GM20000 (cell line): ENCODE measurements around the gene VPS37C.

Experiments used
- DNase-seq: peaks from one replicate; pipeline ENCODE4 v3.0.0; 2012; ENCODE audit warnings: low spot score
- TF ChIP-seq, protein P1 (sequence below): IDR thresholded peaks from 2 replicates; pipeline ENCODE4 v1.5.1; 2012; ENCODE audit warnings: mild to moderate bottlenecking, control low read depth; ENCODE audit errors: extremely low read depth, missing control alignments

The VPS37C gene

DNA sequence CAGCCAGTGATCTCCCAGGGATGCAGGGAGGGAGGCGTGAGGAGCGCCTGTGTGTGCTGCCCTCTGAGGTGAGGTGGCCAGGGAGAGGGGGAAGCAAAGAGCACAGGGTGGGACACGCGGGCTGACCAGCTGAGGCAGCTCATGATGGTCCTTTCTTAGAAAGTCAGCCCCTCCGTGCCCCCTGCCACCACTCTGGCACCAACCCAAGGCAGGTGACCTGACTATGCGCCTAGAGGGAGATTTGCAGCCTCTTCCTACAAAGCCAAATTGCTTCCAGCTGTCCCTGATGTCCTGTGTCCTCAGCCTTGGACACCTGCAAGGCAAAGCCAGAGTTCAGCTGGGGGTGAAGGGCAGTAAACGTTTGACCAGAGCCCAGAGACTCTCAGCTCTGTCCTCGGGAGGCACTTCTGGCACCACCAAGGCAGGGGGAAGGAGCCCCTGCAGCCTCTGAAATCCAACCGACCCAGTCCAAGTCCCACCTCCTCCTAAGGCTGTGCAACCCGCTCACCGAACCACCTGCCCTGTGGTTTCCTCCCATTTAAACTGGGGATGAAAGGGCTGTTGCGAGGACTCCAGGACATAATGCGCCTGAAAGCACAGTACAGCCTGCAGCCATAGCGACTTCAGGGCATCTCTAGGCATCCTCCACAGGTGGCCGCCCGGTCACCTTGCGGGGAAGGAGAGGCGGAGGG, 32.1 kb downstream of the VPS37C start:
- TF ChIP-seq, protein P1, sequence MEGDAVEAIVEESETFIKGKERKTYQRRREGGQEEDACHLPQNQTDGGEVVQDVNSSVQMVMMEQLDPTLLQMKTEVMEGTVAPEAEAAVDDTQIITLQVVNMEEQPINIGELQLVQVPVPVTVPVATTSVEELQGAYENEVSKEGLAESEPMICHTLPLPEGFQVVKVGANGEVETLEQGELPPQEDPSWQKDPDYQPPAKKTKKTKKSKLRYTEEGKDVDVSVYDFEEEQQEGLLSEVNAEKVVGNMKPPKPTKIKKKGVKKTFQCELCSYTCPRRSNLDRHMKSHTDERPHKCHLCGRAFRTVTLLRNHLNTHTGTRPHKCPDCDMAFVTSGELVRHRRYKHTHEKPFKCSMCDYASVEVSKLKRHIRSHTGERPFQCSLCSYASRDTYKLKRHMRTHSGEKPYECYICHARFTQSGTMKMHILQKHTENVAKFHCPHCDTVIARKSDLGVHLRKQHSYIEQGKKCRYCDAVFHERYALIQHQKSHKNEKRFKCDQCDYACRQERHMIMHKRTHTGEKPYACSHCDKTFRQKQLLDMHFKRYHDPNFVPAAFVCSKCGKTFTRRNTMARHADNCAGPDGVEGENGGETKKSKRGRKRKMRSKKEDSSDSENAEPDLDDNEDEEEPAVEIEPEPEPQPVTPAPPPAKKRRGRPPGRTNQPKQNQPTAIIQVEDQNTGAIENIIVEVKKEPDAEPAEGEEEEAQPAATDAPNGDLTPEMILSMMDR: no peak
- no peak for DNase-seq

DNA sequence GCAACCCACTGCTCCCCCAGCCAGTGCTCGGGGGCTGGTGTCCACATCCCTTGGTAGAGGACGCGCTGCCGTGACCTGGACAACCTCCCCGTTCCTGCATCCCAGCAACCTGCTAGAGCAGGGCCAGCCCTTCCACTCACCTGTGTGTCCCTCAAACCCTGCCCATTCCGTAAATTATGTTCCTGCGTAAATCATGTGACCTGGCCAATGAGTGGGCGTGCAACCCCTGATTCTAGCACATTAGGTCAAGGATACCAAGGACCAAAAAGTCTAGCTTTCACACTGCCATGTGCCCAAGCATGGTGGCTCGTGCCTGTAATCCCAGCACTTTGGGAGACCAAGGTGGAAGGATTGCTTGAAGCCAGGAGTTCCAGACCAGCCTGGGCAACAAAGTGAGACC, 33.2 kb downstream of the VPS37C start:
- DNase-seq: no peak

DNA sequence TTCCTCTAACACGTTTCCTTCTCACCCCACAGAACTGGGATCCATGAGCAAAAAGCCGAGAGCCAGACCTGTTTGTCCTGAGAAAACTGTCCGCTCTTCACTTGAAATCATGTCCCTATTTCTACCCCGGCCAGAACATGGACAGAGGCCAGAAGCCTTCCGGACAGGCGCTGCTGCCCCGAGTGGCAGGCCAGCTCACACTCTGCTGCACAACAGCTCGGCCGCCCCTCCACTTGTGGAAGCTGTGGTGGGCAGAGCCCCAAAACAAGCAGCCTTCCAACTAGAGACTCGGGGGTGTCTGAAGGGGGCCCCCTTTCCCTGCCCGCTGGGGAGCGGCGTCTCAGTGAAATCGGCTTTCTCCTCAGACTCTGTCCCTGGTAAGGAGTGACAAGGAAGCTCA, 35.0 kb downstream of the VPS37C start:
- TF ChIP-seq, protein P1: no peak
- DNase-seq: no peak

More for the DNA sequence above, 33.2 kb downstream of the VPS37C start:
- TF ChIP-seq, protein P1: no peak

DNA sequence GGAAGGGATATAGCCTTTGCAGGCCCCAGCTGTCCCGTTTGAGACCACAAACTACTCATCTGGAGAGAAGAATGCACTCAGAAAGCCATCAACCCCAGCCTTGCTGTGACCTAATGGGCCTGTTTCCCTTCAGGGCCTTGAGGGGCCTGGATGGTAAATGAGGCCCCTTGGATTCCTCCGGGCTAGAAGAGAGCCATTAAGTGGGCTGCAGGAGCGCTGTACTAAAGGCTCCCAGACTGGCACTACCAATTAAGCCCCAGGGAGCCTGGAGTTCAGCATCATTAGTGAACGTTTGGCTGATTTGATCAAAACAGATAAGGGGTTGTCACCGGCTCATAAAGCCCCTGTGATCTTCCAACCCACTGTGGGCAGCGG, 35.9 kb downstream of the VPS37C start:
- TF ChIP-seq, protein P1: no peak
- DNase-seq: no peak

DNA sequence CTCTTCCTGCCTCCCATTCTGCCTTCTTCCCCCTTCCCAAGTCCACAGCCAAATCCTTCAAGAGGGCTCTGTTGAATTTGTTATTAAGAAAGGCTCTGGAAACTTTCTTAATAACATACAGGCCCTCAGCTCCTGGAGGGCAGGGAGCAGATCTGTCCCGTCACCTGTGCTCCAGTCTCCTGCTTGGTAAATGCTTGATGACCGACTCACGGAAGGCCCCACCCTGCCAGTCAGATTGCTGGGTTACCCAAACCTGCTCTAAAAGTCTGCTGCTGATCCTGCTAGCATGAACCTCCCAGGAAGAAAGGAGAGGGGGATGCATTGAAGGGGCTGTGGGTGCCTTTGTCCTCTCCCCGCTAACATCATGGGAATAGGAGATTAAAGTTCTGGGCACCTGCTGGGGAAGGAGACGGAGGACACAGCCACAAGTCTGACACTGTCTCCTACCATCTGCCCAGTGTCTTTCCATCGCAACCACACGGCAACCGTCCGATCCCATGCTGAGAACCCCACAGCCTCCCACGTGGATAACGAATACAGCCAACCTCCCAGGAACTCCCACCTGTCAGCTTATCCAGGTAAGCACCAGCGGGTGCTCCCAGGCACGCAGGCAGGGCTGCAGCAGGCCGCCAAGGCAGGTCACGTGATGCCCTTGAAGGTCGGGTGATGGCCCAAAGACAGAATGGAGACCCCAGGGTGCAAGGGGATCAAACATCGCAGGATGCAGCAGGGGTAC, 36.5 kb downstream of the VPS37C start:
- no peak for DNase-seq
- TF ChIP-seq, protein P1: no peak

DNA sequence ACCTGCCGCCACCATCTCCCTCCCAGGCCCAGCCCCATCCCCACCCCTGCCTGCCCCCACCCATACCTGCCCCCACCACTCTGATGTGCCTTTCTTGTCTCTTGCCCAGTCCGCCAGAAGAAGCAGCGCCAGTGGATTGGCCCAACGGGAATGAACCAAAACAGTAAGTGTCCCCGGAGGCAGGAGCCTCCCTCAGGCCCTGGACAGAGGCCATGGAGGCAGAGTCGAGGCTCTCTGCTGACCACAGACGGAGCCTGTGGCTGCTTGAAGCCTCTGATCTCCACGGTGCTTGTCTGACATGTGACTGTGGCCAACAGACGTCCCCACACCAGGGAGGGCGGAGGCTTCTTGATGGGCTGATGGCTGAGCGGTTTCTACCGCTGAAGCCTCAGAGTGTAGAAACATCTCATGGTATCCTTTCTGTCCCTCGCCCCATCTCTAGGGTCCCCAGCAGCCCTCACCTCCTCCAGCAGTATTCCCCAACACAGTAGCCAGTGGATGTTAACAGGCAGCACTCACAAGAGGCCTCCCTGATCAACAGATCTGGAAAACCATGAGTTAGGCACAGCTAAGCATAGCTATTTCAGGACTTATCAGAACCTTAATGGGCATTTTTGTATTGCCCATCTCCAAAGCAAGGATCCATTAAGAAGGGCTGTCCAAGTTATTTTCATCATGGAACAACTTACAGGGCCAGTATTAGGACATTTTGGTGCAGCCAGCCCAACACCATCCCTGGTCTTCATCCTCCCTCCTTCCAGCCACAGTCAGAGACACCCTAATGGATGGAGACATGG, 37.3 kb downstream of the VPS37C start:
- no peak for DNase-seq
- TF ChIP-seq, protein P1: no peak

DNA sequence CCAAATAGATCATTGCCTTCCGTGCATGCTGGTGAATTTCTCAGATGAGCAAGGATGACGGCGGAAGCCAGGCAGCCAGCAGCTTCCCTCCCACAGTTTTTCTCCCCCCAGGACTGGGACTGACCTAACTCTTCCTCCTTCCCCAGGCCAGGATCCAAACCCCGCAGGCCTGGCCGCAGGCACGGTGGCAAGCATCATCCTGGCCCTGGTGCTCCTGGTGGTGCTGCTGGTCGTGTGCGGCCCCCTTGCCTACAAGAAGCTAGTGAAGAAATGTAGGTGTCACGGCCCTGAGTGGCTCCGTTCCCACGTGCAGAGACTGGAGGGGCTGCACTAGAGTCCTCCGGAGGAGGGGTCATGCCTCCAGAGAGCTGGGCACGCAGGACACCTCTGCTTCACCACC, 38.5 kb downstream of the VPS37C start:
- DNase-seq: no peak
- TF ChIP-seq, protein P1: no peak
